Nephron progenitor cell (in vitro differentiated cells): ENCODE data around the gene GTF2F1.

Experiments
- DNase-seq: peaks from one replicate; pipeline ENCODE4 v3.0.0; 2021
- H3K27ac Mint-ChIP-seq: 2 replicates; pipeline ENCODE4 v1.8.0; 2021; ENCODE audit warnings: mild to moderate bottlenecking, moderate library complexity, mixed read lengths
- H3K27me3 Mint-ChIP-seq: 2 replicates; pipeline ENCODE4 v1.8.0; 2021; ENCODE audit warnings: mild to moderate bottlenecking, low read depth, mixed read lengths; ENCODE audit not compliant: poor library complexity
- H3K36me3 Mint-ChIP-seq: 2 replicates; pipeline ENCODE4 v1.8.0; 2021; ENCODE audit warnings: low read depth, mixed read lengths
- H3K4me1 Mint-ChIP-seq: 2 replicates; pipeline ENCODE4 v1.8.0; 2021; ENCODE audit warnings: mixed read lengths
- H3K4me3 Mint-ChIP-seq: 2 replicates; pipeline ENCODE4 v1.8.0; 2021; ENCODE audit warnings: mild to moderate bottlenecking, moderate library complexity, mixed read lengths
- H3K9me3 Mint-ChIP-seq: 2 replicates; pipeline ENCODE4 v1.8.0; 2021; ENCODE audit warnings: mild to moderate bottlenecking, moderate library complexity, mixed read lengths
- CTCF ChIP-seq: fragments of 200-600 bp; sonication (generic); IDR thresholded peaks from 2 replicates; pipeline ENCODE4 v1.5.0; 2021; ENCODE audit warnings: antibody characterized with exemption

The GTF2F1 gene

GRCh38 chr19:6424939-6425731 lies 32.2 kb upstream of the GTF2F1 start:
- peak overlapping the region; percentile 72 for H3K27ac Mint-ChIP-seq
- DNase-seq = peak; percentile 98
- H3K9me3 Mint-ChIP-seq = peaks cover 9% of the 10 kb centered on the region
- peak overlapping the region; percentile 72 for H3K4me3 Mint-ChIP-seq
- peaks cover 21% of the 10 kb centered on the region for H3K36me3 Mint-ChIP-seq
- H3K27me3 Mint-ChIP-seq = peaks cover 17% of the 10 kb centered on the region
- peaks cover 38% of the 10 kb centered on the region for H3K4me1 Mint-ChIP-seq
- TF ChIP-seq CTCF = no peak

- Mint-ChIP-seq H3K9me3 (peaks cover 9% of the 10 kb centered on the region), H3K4me1 (peaks cover 44% of the 10 kb centered on the region), H3K27me3 (peaks cover 10% of the 10 kb centered on the region), H3K27ac (peak within 1 kb of the TSS; percentile 98), H3K36me3 (peaks cover 29% of the 10 kb centered on the region), H3K4me3 (peak within 1 kb of the TSS; percentile 95)
- peak; percentile 44 for DNase-seq
- TF ChIP-seq CTCF = no peak
These were observed 31.4 kb upstream of the GTF2F1 start, which contains the start of gene KHSRP for GRCh38 chr19:6424195-6424938. Gene KHSRP (minus strand): TSS chr19:6424811. CDS start chr19:6424701, 110 bp downstream.

GRCh38 chr19:6423499-6424194 lies 30.7 kb upstream of the GTF2F1 start:
- peaks cover 36% of the 10 kb centered on the region for H3K36me3 Mint-ChIP-seq
- peaks cover 44% of the 10 kb centered on the region for H3K4me1 Mint-ChIP-seq
- peaks cover 6% of the 10 kb centered on the region for H3K27me3 Mint-ChIP-seq
- no peak for TF ChIP-seq CTCF
- DNase-seq = peak; percentile 51
- H3K4me3 Mint-ChIP-seq = peak overlapping the region; percentile 95
- peaks cover 9% of the 10 kb centered on the region for H3K9me3 Mint-ChIP-seq
- peak overlapping the region; percentile 98 for H3K27ac Mint-ChIP-seq

- no peak for DNase-seq
- H3K4me1 Mint-ChIP-seq = peaks cover 44% of the 10 kb centered on the region
- H3K36me3 Mint-ChIP-seq = peaks cover 45% of the 10 kb centered on the region
- peak overlapping the region; percentile 95 for H3K4me3 Mint-ChIP-seq
- H3K27me3 Mint-ChIP-seq = peaks cover 4% of the 10 kb centered on the region
- peak overlapping the region; percentile 98 for H3K27ac Mint-ChIP-seq
- no peak for TF ChIP-seq CTCF
- peaks cover 9% of the 10 kb centered on the region for H3K9me3 Mint-ChIP-seq
These were observed 28.4 kb upstream of the GTF2F1 start for GRCh38 chr19:6421075-6422014.

- Mint-ChIP-seq H3K4me3 (no peak overlapping the region), H3K27me3 (no peaks in the 10 kb centered on the region), H3K27ac (no peak overlapping the region), H3K36me3 (peaks cover 56% of the 10 kb centered on the region), H3K4me1 (peaks cover 49% of the 10 kb centered on the region), H3K9me3 (no peaks in the 10 kb centered on the region)
- no peak for DNase-seq
- no peak for TF ChIP-seq CTCF
These were observed 25.6 kb upstream of the GTF2F1 start for GRCh38 chr19:6418562-6418932.
